SH-SY5Y (cell line): ENCODE results near the gene NR3C1.

Source experiments
- GATA2 ChIP-seq: IDR thresholded peaks from 2 replicates; pipeline ENCODE4 v1.6.1; 2011; ENCODE audit warnings: mild to moderate bottlenecking, low read depth, low read length
- GATA3 ChIP-seq: IDR thresholded peaks from 2 replicates; pipeline ENCODE4 v1.6.1; 2011; ENCODE audit warnings: low read depth, mild to moderate bottlenecking, low read length, moderate library complexity

The NR3C1 gene

GRCh38 chr5:143328589-143329220 lies 74.8 kb downstream of the NR3C1 start:
- TF ChIP-seq GATA2: no peak
- no peak for TF ChIP-seq GATA3

GRCh38 chr5:143322176-143322575 lies 81.3 kb downstream of the NR3C1 start:
- TF ChIP-seq GATA3: no peak
- no peak for TF ChIP-seq GATA2

GRCh38 chr5:143319437-143320227 lies 83.9 kb downstream of the NR3C1 start:
- TF ChIP-seq GATA3: peak; percentile 87
- TF ChIP-seq GATA2: peak; percentile 68

- no peak for TF ChIP-seq GATA2
- no peak for TF ChIP-seq GATA3
These were observed 84.7 kb downstream of the NR3C1 start for GRCh38 chr5:143318833-143319232.

- TF ChIP-seq GATA2: no peak
- TF ChIP-seq GATA3: no peak
These were observed 85.2 kb downstream of the NR3C1 start for GRCh38 chr5:143318270-143318669.

GRCh38 chr5:143316844-143317631 lies 86.4 kb downstream of the NR3C1 start:
- TF ChIP-seq GATA3 (no peak; the same call in 1 of the 2 replicates), GATA2 (peak; percentile 53; the same call in 1 of the 2 replicates)

DNA sequence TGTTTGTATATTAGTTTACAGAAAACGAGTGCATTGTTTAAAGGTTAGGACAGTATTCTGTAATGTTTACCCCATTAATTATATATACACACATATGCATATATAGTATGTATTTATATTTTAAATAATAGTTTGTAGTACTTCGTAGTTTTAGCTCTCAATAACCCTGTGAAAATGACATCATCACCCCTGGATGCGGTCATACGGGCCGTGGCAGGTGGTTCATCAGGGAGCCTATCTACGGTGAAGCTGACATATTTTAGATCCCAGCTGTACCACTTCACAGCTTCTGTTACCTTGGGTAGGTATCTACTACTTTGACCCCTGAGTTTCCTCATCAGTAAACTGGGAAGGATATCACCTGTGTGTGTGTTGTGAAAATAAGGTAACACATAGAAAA lies 87.1 kb downstream of the NR3C1 start:
- TF ChIP-seq GATA2: no peak
- TF ChIP-seq GATA3: no peak

DNA sequence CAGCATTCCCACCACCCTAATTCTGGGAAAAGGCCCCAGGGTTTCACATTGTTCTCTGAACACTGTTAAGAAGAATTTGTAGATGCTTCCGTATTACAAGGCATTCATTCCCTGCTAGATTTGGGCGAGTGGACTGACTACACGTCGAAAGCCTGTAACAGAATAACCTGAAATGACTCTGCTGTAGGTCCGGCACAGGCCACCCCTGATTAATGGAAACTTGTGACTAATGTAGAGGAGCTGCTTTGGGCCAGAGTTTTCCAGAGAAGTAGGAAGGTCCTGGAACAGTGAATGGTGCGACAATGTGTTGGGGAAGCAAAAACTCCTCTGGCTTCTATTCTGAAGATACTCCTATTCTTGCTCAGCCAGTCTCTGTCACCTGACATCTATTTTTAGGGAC lies 87.6 kb downstream of the NR3C1 start:
- no peak for TF ChIP-seq GATA2
- TF ChIP-seq GATA3: no peak

- TF ChIP-seq GATA2 (no peak), GATA3 (no peak)
These were observed 88.3 kb downstream of the NR3C1 start for GRCh38 chr5:143315214-143315613.

- no peak for TF ChIP-seq GATA3
- no peak for TF ChIP-seq GATA2
These were observed 88.8 kb downstream of the NR3C1 start for GRCh38 chr5:143314659-143315058.

DNA sequence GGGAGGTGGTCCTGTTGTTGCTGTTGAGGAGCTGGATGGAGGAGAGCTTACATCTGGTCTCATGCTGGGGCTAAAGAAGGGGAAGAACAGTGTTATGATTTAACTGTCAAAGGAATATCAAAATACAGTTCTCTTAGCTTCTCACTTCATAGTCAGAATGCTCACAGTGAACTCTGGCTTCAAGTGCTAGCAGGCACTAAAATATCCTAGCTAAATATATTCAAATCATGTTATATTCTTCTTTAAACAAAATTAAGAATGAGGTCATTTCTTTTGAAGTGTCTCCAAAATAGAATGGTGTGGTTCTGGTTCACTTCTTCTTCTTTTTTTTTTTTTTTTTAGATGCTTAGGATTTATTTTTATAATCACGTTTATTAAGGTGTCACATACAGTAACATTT lies 89.4 kb downstream of the NR3C1 start:
- no peak for TF ChIP-seq GATA2

GRCh38 chr5:143313298-143313852 lies 90.1 kb downstream of the NR3C1 start:
- no peak for TF ChIP-seq GATA2
- TF ChIP-seq GATA3: no peak

- TF ChIP-seq GATA2: no peak
These were observed 90.7 kb downstream of the NR3C1 start for GRCh38 chr5:143312822-143313221.

GRCh38 chr5:143311955-143312354 lies 91.5 kb downstream of the NR3C1 start:
- TF ChIP-seq GATA2 (no peak), GATA3 (no peak)

- TF ChIP-seq GATA3 (no peak), GATA2 (no peak)
These were observed 92.1 kb downstream of the NR3C1 start for GRCh38 chr5:143311428-143311827.
